Keratinocyte (primary cell): ENCODE results near the gene STK11IP. TPM values are rescaled to one million over a fixed set of nuclear protein-coding genes. Genes with fewer than 3 reads are reported as not detected.
A peak's percentile ranks its signal among the peaks of the same experiment; 100 is the strongest.

Source experiments
- DNase-seq: peaks from one replicate; pipeline ENCODE4 v3.0.0-alpha.2; 2011; ENCODE audit warnings: low read depth, missing footprints, low spot score
- FAIRE-seq: peaks from 2 replicates; lab custom pipeline; 2011; peaks lifted over from hg19 to GRCh38; lab: Jason Lieb, UNC
- H2AFZ ChIP-seq: 2 replicates; pipeline ENCODE4 v1.6.0; 2012; ENCODE audit warnings: low read length, control low read depth, inconsistent platforms; ENCODE audit not compliant: control insufficient read depth
- H3K27ac ChIP-seq: 2 replicates; pipeline ENCODE4 v1.5.1; 2011; ENCODE audit warnings: low read length; ENCODE audit not compliant: control insufficient read depth, insufficient read depth
- H3K27me3 ChIP-seq: 3 replicates; pipeline ENCODE4 v1.6.0; 2011; ENCODE audit warnings: low read length; ENCODE audit not compliant: control insufficient read depth, insufficient read depth; ENCODE audit errors: extremely low read depth
- H3K36me3 ChIP-seq, 2 experiments: 2 replicates in 1 of 2; 3 replicates in 1 of 2; pipeline ENCODE4 v1.5.1; 2011; ENCODE audit warnings: low read length in 2 of 2, mild to moderate bottlenecking in 1 of 2; ENCODE audit not compliant: control insufficient read depth in 2 of 2, insufficient read depth in 2 of 2; ENCODE audit errors: extremely low read depth in 1 of 2
- H3K4me1 ChIP-seq: 3 replicates; pipeline ENCODE4 v1.5.1; 2011; ENCODE audit warnings: low read length; ENCODE audit not compliant: control insufficient read depth, insufficient read depth; ENCODE audit errors: extremely low read depth
- H3K4me2 ChIP-seq: 3 replicates; pipeline ENCODE4 v1.6.0; 2011; ENCODE audit warnings: low read depth, low read length; ENCODE audit not compliant: control insufficient read depth, insufficient read depth; ENCODE audit errors: extremely low read depth
- H3K4me3 ChIP-seq, 3 experiments: fragments of 200-600 bp in 1 of 3; sonication (generic) in 1 of 3; 2 replicates in 2 of 3; 3 replicates in 1 of 3; pipeline ENCODE4 v1.5.1; 2011 to 2016; ENCODE audit warnings: low read length in 3 of 3, mild to moderate bottlenecking in 3 of 3, control low read depth in 2 of 3, inconsistent platforms in 1 of 3, low read depth in 1 of 3, mixed read lengths in 1 of 3, mixed run types in 1 of 3, moderate library complexity in 1 of 3; ENCODE audit not compliant: control insufficient read depth in 2 of 3, insufficient read depth in 2 of 3; ENCODE audit errors: extremely low read depth in 1 of 3
- H3K79me2 ChIP-seq: 2 replicates; pipeline ENCODE4 v1.6.0; 2012; ENCODE audit warnings: low read length; ENCODE audit not compliant: control insufficient read depth, insufficient read depth
- H3K9ac ChIP-seq: 3 replicates; pipeline ENCODE4 v1.6.0; 2011; ENCODE audit warnings: low read length; ENCODE audit not compliant: control insufficient read depth, insufficient read depth; ENCODE audit errors: extremely low read depth
- H3K9me1 ChIP-seq: 3 replicates; pipeline ENCODE4 v1.6.0; 2011; ENCODE audit warnings: low read length; ENCODE audit not compliant: control insufficient read depth, insufficient read depth; ENCODE audit errors: extremely low read depth
- H3K9me3 ChIP-seq: 2 replicates; pipeline ENCODE4 v1.5.1; 2012; ENCODE audit warnings: low read depth, low read length; ENCODE audit not compliant: control insufficient read depth
- H4K20me1 ChIP-seq: 3 replicates; pipeline ENCODE4 v1.6.0; 2011; ENCODE audit warnings: low read length; ENCODE audit not compliant: control insufficient read depth, insufficient read depth; ENCODE audit errors: extremely low read depth
- CTCF ChIP-seq, 3 experiments: IDR thresholded peaks in 1 of 3; conservative IDR thresholded peaks in 1 of 3; optimal IDR thresholded peaks in 1 of 3; 2 replicates in 2 of 3; 3 replicates in 1 of 3; pipeline versions ENCODE3 to v1.5.1; 2011; ENCODE audit warnings: low read length in 3 of 3, mild to moderate bottlenecking in 3 of 3, moderate library complexity in 2 of 3, control low read depth in 1 of 3, inconsistent platforms in 1 of 3; ENCODE audit not compliant: insufficient read depth in 2 of 3; ENCODE audit errors: extremely low read depth in 1 of 3
- EZH2 ChIP-seq: IDR thresholded peaks from one replicate; pipeline ENCODE4 v1.6.1; 2012; ENCODE audit warnings: inconsistent platforms, mild to moderate bottlenecking, low read length, moderate library complexity
- dilution Hi-C: fragments of 300-500 bp; cut with MboI; formaldehyde crosslinking; loops from one replicate; pipeline ENCODE4 v1.7.0; 2020; ENCODE audit warnings: low sequenced_read_pairs; ENCODE audit not compliant: extremely low pct_ligation_motif_present
- polyA plus RNA-seq, 5 experiments: library from polyadenylated mRNA; depleted of rRNA in 3 of 5; stranded (reverse) in 3 of 5; stranded (forward) in 1 of 5; unstranded in 1 of 5; fragments of >200 nt; gene quantifications; 1 replicate in 1 of 5; 2 replicates in 3 of 5; 3 replicates in 1 of 5; pipeline versions ENCODE4 v1.2.1 to v1.2.3, GENCODE V29; 2011 to 2012; ENCODE audit warnings: missing spikeins in 2 of 5, low read depth in 1 of 5, low replicate concordance in 1 of 5

The STK11IP gene
- polyA plus RNA-seq, 1 donor (not counting 4 experiments of a cell fraction or from before 2014, with no cell fraction given) = 10.0 TPM

- DNase-seq (no peak), FAIRE-seq (no peak)
These were observed 46.2 kb downstream of the STK11IP start for GRCh38 chr2:219643788-219644398.

GRCh38 chr2:219644801-219645480 lies 47.3 kb downstream of the STK11IP start:
- Histone ChIP-seq H3K4me1 (peaks cover 20% of the 10 kb centered on the region), H3K9me3 (no peaks in the 10 kb centered on the region), H3K36me3 (peaks cover 4 to 10% of the 10 kb centered on the region in 2 experiments), H3K27ac (peak overlapping the region; percentile 57), H3K9ac (no peak overlapping the region), H3K79me2 (no peaks in the 10 kb centered on the region), H4K20me1 (no peaks in the 10 kb centered on the region), H3K4me2 (peak overlapping the region; percentile 43), H3K9me1 (no peaks in the 10 kb centered on the region), H3K4me3 (no peak overlapping the region), H3K27me3 (no peaks in the 10 kb centered on the region), H2AFZ (no peak overlapping the region)
- DNase-seq (no peak), FAIRE-seq (no peak)
- dilution Hi-C loops = no loop called here
- no peak for TF ChIP-seq CTCF (optimal IDR thresholded peaks at IDR 0.05 in 1 of 3, IDR thresholded peaks at IDR 0.05 in 1 of 3, conservative IDR thresholded peaks at IDR 0.05 in 1 of 3; ENCODE audit: extremely low read depth in 1 of 3, insufficient read depth in 2 of 3, low read length in 3 of 3)
- TF ChIP-seq EZH2 = no peak

More at GRCh38 chr2:219643788-219644398, 46.2 kb downstream of the STK11IP start:
- H3K27ac ChIP-seq = no peak overlapping the region
- no peak overlapping the region for H3K4me2 ChIP-seq
- H3K27me3 ChIP-seq = no peaks in the 10 kb centered on the region
- dilution Hi-C loops = no loop called here
- H3K4me3 ChIP-seq = no peak overlapping the region
- no peaks in the 10 kb centered on the region for H3K79me2 ChIP-seq
- peaks cover 20% of the 10 kb centered on the region for H3K4me1 ChIP-seq
- H4K20me1 ChIP-seq = no peaks in the 10 kb centered on the region
- no peak overlapping the region for H3K9ac ChIP-seq
- no peak overlapping the region for H2AFZ ChIP-seq
- TF ChIP-seq EZH2 (no peak), CTCF (optimal IDR thresholded peaks at IDR 0.05 in 1 of 3, IDR thresholded peaks at IDR 0.05 in 1 of 3, conservative IDR thresholded peaks at IDR 0.05 in 1 of 3; ENCODE audit: extremely low read depth in 1 of 3, insufficient read depth in 2 of 3, low read length in 3 of 3) (no peak)
- H3K9me1 ChIP-seq = no peaks in the 10 kb centered on the region
- H3K36me3 ChIP-seq = peaks cover 4 to 10% of the 10 kb centered on the region in 2 experiments
- no peaks in the 10 kb centered on the region for H3K9me3 ChIP-seq
